HL-60 (cell line): ENCODE measurements around the gene HS1BP3.

Experiments used
- GABPA ChIP-seq: IDR thresholded peaks from 2 replicates; pipeline ENCODE4 v1.6.1; 2012; ENCODE audit warnings: low read depth
- POLR2AphosphoS5 ChIP-seq: IDR thresholded peaks from 2 replicates; pipeline ENCODE4 v1.6.1; 2012; ENCODE audit warnings: low read depth
- SPI1 ChIP-seq: IDR thresholded peaks from 2 replicates; pipeline ENCODE4 v1.6.1; 2012; ENCODE audit warnings: low read depth, mild to moderate bottlenecking, borderline replicate concordance
- TF ChIP-seq, protein P1 (sequence below): IDR thresholded peaks from one replicate; pipeline ENCODE4 v1.5.1; 2011; ENCODE audit warnings: low read length, control low read depth, inconsistent platforms; ENCODE audit not compliant: insufficient read depth

DNA sequence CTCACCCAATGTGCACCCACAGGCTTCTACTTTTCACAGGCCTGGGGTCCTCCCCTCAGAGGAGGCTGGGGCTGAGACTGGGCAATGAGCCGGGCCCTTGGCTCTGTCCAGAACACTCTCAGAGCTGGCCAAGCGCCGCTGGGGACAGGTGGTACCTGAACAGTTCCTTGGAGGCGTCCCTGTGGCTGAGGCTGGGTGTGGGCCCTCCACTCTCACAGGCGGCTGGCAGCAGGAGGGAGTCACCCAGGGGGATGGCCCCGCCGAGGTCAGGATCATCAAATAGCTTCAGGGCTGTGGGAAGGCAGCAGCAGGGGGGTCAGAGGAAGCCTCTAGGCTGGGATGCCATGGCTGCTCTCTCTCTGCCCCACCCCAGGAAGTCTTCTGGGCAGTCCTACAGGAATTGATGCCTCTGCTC, 27.1 kb downstream of the HS1BP3 start:
- TF ChIP-seq, protein P1, sequence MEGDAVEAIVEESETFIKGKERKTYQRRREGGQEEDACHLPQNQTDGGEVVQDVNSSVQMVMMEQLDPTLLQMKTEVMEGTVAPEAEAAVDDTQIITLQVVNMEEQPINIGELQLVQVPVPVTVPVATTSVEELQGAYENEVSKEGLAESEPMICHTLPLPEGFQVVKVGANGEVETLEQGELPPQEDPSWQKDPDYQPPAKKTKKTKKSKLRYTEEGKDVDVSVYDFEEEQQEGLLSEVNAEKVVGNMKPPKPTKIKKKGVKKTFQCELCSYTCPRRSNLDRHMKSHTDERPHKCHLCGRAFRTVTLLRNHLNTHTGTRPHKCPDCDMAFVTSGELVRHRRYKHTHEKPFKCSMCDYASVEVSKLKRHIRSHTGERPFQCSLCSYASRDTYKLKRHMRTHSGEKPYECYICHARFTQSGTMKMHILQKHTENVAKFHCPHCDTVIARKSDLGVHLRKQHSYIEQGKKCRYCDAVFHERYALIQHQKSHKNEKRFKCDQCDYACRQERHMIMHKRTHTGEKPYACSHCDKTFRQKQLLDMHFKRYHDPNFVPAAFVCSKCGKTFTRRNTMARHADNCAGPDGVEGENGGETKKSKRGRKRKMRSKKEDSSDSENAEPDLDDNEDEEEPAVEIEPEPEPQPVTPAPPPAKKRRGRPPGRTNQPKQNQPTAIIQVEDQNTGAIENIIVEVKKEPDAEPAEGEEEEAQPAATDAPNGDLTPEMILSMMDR = no peak
- TF ChIP-seq POLR2AphosphoS5 = no peak
- no peak for TF ChIP-seq GABPA
- no peak for TF ChIP-seq SPI1
